PC-9 (cell line): ENCODE measurements around the gene EIF5A.

Source experiments
- EZH2 ChIP-seq: fragments of 200-600 bp; sonication (generic); IDR thresholded peaks from 2 replicates; pipeline ENCODE4 v1.8.0; 2017; ENCODE audit warnings: antibody characterized with exemption, low read depth
- TF ChIP-seq, protein P1 (sequence below): fragments of 200-600 bp; sonication (generic); conservative IDR thresholded peaks from 2 replicates; pipeline ENCODE4 v1.6.1; 2017; ENCODE audit warnings: mixed run types, antibody characterized with exemption, mild to moderate bottlenecking, moderate library complexity

DNA sequence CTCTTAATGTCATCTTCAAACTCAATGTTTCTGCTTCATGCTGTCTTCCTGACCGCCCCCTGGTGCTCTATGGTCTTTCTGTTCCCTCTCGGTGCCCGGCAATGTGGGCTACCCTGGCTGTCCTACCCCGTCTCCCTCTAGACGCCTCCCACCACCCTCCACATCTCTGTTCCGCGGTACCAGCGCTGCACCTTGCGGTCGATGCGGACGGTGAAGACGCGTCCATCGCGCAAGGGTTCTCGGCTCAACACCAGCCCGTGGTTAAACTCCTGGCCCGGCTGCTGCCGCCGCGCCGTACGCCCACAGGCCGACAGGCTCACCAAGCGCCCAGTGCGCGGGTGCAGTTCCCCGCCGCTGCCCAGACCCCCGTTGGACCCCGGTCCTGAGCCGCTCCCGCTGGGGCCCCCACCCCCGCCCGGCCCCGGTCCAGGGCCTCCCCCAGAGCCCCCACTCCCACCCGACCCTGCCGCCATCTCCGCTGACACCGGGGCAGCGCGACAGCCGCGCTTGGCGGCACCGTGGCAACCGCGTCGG, 21.5 kb downstream of the EIF5A start, which contains the start of gene NEURL4:
- TF ChIP-seq, protein P1, sequence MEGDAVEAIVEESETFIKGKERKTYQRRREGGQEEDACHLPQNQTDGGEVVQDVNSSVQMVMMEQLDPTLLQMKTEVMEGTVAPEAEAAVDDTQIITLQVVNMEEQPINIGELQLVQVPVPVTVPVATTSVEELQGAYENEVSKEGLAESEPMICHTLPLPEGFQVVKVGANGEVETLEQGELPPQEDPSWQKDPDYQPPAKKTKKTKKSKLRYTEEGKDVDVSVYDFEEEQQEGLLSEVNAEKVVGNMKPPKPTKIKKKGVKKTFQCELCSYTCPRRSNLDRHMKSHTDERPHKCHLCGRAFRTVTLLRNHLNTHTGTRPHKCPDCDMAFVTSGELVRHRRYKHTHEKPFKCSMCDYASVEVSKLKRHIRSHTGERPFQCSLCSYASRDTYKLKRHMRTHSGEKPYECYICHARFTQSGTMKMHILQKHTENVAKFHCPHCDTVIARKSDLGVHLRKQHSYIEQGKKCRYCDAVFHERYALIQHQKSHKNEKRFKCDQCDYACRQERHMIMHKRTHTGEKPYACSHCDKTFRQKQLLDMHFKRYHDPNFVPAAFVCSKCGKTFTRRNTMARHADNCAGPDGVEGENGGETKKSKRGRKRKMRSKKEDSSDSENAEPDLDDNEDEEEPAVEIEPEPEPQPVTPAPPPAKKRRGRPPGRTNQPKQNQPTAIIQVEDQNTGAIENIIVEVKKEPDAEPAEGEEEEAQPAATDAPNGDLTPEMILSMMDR: no peak
- no peak for TF ChIP-seq EZH2
